Fibroblast of upper back skin (primary cell): ENCODE results near the gene ZBTB6.

Experiments used
- DNase-seq: peaks from one replicate; pipeline ENCODE4 v3.0.0-alpha.2; 2013

The ZBTB6 gene, protein sequence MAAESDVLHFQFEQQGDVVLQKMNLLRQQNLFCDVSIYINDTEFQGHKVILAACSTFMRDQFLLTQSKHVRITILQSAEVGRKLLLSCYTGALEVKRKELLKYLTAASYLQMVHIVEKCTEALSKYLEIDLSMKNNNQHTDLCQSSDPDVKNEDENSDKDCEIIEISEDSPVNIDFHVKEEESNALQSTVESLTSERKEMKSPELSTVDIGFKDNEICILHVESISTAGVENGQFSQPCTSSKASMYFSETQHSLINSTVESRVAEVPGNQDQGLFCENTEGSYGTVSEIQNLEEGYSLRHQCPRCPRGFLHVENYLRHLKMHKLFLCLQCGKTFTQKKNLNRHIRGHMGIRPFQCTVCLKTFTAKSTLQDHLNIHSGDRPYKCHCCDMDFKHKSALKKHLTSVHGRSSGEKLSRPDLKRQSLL

DNA sequence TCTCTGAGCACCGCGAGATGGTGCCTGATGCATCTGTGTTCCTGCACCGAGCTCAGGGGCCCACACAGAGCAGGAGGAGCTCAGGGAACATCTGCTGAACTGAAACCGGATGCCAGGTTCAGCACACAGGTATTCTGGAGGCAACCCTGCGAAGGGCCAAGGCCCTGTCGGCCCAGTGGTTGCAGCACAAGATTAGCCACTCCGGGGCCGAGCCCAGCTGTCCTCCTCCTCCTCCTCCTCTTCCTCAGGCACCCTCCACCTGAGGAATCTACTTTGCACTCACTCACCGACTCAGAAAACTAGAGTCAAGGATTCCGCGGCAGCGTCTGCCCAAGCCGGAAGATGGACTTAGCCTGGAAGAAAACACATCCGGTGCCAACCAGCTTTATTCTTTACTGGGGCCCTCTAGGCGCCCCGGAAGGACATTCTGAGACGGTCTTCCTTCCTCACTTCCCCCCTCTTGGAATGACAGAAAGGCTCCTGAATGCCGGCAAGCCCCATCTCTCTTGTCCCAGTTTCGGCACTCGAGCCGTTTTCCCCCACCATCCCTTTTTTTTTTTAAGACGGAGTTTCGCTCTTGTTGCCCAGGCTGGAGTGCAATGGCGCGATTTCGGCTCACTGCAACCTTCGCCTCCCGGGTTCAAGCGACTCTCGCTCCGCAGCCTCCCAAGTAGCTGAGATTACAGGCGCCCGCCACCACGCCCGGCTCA, at the start of gene ZBTB6:
Gene ZBTB6, minus strand, starts transcription at position 360 of the 710 bp plus-strand sequence. CDS start 1,251 bp downstream, outside the sequence.
- DNase-seq, result peak; percentile 88

DNA sequence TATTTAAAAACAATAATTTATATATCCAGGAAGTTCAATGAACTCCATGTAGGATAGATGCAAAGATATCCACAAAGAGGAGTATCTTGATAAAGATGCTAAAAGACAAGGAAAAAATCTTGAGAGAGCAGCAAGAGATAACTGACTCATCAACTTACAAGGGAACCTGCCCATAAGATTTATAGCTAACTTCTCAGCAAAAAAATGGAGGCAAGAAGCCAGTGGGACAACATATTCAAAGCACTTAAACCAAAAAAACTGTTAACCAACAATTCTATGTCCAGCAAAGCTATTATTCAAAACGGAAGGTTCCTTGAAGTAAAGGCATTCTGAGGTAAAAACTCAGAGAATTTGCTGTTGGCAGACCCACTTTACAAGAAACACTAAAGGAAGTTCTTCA, 48.0 kb upstream of the ZBTB6 start:
- no peak for DNase-seq

DNA sequence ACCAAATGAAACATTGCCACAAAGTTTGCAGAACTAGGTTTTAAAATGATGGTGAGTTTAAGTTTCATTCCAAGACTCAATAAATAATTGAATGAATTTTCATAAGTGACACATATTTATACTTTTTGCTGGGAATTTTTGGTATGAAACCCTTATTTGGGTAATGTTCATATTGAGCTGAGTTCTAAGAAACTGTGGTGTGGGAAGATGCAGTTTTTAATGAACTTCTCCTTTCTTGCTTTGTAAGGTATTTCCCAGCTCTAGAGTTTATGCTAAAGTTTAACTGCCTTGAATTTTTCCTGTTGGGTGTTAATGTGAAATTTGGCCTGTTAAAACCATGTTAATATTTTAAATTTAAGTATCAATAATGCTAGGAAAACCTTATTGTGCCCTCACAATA, 42.8 kb upstream of the ZBTB6 start:
- DNase-seq, result no peak

DNA sequence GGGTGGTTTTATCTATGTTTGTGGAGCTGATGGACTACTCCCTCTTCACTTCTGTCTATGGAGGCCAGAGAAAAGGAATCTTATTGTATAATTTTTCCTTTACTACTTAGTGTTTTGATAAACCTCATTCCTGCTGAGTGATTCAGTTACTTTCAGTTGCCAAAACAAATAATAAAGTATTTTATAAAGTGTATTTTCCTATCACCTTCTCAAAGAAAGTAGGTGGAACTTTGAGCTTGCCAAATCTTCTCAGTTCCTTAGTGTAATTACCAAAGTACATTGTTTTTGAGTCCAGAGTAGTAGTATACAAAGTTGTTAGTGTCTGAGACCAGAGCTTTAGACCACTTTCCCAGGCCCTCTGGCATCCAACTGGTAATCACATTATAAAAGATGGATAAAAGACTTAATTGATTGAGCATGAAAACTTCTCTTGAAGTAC, 41.1 kb upstream of the ZBTB6 start:
- DNase-seq, result peak; percentile 21

DNA sequence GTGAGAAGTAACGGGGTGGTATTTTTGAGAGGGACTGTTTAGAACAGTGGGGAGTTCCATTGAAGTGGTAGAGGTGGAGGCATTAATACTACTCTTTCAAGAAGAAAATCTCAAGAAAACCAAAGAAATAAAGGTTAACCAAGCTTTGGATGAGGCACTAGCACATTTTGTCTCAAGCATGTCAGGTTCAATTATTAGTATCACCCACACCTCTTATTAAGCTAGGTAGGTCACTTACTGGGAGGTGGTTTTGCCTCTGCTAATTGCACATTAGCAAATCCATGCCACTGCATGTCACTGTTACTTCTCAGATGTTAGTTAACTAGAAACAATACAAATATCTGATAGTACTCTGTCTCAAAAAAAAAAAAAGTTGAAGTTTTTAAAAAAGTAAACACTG, 37.9 kb upstream of the ZBTB6 start:
- DNase-seq, result no peak

DNA sequence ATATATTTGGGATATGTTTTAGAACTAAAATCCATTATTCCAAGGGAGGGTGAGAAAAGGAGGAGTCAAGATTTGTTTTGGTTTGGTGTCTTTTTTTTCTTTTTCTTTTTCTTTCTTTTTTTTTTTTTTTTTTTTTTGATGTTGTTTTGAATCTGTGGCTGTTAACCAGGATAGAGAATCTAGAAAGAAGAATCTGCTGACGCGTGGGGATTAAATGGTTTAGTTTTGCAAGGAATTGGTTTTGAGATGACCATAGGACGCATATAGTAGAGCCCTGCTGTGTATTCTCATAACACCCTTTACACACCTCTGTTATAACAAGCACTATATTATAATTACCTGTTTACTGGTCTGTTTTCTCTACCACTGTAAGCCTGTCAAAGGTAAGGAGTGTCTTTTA, 37.1 kb upstream of the ZBTB6 start:
- DNase-seq, result no peak

DNA sequence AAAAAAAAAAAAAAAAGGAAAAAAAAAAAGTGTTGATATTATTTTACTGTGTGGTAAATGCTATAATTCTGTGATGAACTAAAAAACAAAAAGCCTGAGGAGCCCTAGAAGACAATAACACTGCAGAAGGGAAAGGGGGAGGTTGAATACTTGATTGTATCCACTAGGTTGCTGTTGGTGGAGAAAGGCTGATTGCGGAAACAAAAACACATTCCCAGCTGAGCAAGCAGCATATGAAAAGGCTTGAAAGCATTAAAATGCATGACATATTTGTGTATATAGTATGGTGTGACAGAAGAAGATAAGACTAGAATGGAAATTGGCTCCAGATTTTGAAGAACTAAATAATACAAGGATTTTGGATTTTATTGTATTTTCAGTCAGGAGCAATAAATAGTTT, 36.6 kb upstream of the ZBTB6 start:
- no peak for DNase-seq

DNA sequence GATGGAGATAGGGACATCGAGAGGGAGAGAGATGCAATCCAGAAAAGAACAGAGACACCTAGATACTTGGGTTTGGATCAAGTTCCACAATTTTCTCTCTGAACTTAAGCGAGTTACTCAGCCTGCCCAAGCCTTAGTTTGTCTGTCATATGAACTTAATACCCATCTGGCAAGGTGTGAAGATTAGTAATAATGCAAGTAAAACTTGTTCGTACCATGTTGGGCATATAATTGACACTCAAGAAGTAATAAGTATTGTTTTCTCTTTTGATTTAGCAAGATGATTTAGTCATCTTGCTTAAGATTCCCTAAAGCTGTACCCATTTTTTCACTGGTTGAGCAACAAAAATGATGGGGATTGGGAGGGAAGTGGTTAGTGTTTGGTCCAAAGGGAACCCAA, 35.2 kb upstream of the ZBTB6 start:
- no peak for DNase-seq

DNA sequence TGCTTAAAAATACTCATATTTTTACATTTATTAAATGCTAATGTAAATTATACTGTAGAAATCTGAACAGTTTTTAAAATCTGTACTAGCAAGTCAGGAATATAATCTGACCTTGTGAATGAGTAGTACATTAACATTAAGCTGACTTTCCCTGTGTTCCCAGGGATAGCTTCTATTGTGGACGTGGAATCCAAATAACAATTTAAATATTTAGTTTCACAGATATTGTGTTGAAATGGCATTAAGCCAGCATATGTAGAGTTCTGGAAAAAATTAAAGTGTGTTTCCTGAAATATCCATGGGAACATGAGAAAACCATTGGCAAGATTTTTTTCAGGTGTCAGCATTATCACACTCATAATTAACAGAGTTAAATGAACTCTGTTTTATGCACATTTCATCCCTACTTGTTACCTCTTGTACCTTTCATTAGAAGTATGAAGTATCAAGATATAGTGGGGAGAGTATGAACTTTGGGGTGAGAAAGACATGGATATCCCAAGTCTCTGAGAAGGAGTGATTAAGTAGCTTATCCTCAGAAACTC, 33.4 kb upstream of the ZBTB6 start:
- no peak for DNase-seq

DNA sequence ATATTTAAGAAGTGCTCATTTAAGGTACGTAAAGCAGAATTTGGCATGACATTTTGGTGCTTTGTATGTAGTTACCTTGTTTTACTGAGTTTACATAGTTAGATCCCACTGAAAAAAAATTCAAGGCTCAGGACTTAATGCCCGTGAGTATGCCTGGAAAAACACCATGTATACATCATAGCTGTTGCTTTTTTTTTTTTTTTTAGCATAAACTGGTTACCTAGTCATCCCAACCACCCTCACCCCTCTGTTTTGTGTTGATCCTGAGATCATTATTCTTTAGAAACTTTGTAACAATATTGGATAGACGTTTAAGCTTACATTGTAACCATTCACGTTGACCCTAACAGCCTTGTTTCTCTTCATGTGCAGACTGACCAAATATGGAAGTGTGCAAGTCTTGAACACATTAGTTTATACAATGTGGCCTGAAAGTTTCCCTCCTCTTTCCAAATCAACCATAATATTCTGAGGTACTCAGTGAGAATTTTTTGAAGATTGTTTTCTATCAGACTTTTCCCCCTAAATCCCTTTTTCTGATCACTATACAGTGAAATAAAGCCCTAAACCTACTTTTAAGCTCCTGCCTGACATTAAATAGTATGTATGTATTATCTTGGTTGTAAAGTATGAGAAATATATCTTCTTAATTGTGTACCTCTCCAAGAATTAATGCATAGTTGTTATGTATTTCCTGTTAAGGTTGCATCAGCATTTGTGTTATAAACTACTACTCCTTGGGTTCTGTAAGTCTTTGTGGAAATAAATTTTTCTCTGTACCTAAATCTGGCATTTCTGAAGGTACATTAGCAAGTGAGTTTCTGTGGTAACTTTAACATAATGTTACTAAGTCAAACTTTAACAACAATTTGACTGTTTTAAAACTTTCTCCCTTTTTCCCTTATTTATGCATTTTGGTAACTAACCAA, 32.1 kb upstream of the ZBTB6 start:
- DNase-seq, result peak; percentile 19

DNA sequence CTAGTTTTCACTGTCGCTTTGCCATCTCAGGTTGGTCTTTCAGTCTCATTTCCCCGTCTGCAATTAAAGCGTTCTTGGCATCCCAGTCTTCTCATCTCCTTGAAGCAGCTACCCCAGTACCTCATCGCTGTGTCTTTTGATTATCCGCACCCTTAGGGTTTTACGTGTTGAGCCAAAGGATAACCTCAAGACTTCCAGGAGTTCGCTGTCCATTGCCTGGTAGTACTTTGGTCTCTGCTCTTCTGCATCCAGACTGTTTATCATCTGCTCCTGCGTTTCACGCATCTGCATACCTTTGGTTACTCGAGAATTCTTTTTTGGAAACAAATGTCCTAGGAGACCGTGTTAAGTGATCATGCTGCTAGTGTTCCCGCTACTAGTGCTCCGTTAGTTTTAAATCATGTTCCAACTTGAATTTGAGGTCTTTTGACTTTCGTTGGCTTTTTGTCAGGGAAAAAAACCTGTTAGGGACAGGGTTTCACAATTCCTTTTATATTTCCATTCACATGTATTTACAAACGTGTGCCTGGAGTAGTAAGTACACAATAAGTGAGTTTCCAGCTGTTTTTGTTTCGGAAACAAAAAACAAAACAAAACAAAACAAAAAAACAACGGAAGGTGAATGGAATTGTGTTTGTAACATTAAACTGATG, 28.6 kb upstream of the ZBTB6 start:
- DNase-seq, result peak; percentile 57

DNA sequence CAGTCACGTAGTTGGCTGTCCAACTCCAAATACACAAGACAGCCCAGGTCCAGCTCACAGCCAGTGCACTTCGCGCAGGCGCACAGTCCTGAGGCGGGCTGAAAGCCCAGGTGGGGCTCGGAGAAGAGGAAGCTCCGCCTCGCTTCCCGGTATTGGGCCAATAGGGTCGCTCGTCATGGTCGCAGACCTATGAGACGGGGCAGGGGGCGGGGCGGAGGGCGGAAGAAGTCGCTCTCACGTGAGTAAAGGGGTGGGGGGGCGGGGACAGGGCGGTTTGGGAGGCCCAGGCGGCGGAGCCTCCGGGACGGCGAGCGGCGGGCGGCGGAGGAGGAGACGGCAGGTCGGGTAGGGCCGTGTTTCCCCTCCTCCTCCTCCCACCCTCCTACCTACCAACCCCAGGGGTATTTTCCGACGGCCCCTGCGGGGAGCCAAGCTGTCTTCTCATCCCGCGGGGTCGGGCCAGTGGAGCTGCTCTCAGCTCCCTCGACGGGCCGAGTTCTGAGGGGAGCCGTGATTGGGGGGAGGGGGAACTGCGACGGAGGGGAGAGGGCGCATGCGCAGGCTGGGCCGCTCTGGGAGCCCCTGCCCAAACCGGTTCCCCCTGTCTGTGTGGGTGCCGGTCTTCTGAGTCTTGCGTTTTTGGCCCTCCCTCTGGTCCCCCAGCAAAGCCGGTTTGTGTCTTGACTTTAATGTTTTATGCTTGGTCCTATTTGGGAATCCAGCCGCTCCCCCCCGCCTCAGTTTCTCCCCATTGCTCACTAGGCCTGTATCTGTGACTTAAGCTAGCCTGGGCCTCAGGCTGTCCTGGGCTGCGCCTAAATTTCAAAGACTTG, 27.8 kb upstream of the ZBTB6 start, which contains the start of gene RABGAP1:
Gene RABGAP1, plus strand, starts transcription at position 272 of the 833 bp plus-strand sequence. CDS start 16,040 bp downstream, outside the sequence.
- DNase-seq, result peak; percentile 98

DNA sequence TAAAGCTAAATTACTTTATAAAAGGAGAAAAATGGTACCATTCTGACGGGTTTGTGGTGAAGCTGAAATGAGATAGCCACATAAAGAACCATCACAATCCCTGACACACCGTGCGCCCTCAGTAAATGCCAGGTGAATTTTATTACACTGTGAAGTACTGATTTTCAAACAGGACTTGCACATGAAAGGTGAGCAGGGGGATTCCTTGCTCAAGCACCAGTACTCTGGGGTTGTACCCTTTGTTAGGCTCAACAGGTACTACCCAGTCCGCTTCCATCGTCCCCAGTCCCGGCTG, 27.3 kb upstream of the ZBTB6 start:
- no peak for DNase-seq

DNA sequence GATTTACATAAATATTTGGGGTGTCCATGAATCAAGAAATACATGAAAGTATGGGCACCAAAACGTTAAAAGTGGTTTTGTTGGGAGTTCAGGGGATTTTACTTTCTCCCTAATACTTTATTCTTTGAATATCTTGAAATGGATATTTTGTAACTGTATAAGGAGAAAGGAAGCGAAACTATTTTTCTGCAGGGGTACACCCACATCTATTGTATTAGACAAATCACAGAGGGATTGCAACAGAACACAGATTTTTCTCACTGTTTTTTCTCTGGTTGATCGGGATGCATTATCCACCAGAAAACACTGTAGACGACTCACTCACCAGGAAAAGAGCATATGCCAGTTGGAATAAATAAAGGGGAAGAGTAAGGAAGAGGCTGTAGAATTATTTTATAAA, 26.5 kb upstream of the ZBTB6 start:
- DNase-seq, result no peak

DNA sequence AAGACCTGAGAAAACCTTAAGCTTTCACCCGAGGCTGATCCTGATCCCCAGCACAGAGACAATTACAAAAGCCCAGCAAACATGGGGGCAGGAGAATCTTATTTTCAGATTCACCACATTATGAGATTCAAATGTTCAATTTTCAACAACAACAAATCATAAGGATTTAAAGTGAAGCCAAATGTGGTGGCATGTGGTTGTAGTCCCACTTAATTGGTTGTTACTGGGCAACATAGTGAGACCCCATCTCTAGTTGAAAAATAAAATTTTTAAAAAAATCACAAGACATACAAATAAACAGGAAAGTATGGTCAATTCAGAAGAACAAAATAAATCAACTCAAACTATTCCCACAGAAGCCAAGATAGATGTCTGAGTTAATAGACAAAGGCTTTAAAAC, 23.8 kb upstream of the ZBTB6 start:
- DNase-seq, result no peak

DNA sequence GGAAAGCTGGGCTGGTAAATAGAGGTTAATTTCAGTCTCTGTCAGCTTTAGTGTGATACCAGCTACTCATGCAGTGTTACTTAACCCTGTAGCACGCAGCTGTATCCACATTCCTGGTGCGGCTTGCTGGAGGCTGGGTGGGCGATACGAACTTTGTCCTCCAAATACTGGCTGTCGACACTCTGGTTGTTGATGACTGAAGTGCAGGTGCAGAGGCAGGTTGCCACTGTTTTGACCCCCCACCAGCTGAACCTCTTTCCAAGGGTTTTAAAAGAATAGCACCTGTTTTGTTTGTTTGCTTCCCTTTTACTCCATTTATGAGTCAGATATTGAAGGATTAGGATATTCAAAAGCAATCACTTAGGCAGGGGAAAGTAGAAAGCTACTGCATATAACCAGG, 23.3 kb upstream of the ZBTB6 start:
- no peak for DNase-seq

DNA sequence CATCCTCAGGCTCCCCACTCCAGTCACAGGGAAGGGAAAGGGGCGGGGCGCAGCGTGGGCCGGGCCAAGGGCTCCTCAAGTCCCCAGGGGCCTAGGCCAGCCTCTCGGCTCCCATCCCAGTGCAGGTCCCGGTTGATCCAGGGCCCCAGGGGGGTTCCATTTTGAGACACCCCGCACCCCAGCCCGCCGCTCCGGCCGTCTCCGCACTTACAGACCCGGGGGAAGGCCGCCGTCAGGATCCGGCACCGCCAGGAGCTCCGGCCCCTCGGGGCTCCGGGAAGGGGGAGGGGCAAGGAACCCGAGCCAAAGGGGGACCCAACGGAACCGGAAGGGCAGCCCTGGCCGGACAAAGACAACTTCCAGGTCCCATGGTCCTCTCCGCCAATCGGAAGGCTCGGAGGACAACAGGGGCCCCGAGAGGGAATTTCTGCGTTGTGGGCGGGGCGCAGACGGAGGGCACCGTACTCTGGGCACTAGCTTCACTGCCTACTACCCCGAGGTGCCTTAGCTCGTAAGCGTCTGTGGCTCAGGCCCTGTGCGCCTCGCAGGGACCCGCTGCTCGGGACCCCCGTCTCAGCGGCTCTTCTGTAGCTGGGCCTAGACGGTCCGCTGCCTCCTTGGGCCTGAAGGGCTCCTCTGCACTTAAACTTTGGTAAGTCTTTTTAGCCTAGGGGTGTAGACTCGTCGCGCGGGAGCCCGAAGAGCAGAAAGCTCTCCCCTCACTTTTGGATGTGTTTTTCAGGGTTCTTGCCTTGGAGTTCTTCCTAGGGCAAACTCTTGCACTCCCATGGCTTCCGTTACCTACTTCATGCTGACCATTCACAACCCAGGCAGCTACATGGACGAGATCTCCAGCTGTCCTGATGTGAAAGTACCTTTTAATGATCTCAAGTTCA, 18.4 kb upstream of the ZBTB6 start, which contains the start of gene ZBTB26:
Gene ZBTB26, minus strand, starts transcription at position 287 of the 896 bp plus-strand sequence. CDS start 11,578 bp downstream, outside the sequence.
- peak; percentile 92 for DNase-seq

DNA sequence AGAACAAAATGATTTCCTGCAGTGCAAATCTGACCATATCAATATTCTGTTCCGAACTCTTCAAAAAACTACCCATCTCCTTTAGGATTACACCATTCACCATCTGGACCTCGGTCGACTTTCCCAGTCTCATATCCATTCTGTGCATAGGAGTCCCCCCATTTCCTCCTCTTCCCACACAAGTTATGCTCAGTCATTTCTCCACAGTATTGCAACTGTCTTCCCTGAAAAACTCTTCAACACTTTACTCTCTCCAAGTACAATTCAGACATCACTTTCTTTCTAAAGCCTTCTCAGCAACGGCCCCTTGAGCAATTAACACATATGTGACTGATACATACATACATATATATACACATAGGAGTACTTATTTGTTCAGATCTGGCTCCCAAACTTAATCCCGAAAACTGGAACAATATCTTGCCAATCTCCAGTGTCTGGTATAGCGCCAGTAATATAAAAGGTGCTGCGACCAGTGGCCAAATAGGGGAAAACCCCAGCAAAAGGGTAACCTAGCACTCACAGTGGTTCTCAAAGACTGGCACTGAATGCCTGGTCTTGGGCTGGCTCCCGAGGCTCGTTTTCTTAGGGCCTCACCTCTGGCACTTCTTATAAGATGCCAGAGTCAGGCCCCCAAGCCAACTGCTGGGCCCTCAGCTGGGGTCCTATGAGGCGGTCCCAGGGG, 17.6 kb upstream of the ZBTB6 start:
- no peak for DNase-seq

DNA sequence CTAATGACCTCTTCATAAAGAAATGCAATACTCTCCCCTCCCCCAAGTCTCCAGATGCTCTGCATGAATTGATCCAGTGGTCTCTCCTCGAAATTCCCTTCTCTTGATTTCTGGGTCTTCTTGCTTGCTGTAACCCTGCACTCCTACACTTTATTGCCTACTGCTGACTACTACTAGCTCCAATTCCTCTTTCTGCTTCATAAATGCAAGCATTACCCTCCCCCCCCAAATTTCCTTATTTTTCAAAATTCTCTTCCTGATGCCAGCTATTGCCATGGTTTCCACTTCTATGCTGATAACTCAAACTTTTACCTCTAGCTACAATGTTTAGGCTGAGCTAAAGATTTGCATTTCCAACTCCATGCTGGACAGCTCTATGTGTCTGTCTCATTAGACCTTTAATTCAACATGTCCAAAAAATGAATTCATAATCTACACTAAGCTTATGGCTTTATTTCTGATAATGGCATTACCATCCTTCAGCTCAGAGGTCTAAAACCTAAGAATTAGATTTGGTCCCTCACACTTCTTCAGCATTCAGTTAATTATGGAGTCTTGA, 16.8 kb upstream of the ZBTB6 start:
- DNase-seq, result no peak
